GM12878 (cell line): Measurements from ENCODE around the gene OLFML2B. TPM values are rescaled to one million over a fixed set of nuclear protein-coding genes. Genes with fewer than 3 reads are reported as not detected.

Experiments used
- CTCF ChIP-seq, 3 experiments: IDR thresholded peaks in 2 of 3; conservative IDR thresholded peaks in 1 of 3; 2 replicates each; pipeline ENCODE4 v1.5.1; 2011; ENCODE audit warnings: low read depth in 3 of 3, low read length in 3 of 3, mild to moderate bottlenecking in 3 of 3, control low read depth in 2 of 3, moderate library complexity in 2 of 3, inconsistent platforms in 1 of 3, mixed read lengths in 1 of 3; ENCODE audit not compliant: control insufficient read depth in 2 of 3, insufficient read depth in 1 of 3; ENCODE audit errors: extremely low read depth in 1 of 3
- HCFC1 ChIP-seq: fragments of 150-350 bp; IDR thresholded peaks from 2 replicates; pipeline ENCODE4 v1.6.1; 2014; ENCODE audit warnings: low read length
- KDM1A ChIP-seq: fragments of 200-600 bp; sonication (generic); IDR thresholded peaks from 2 replicates; pipeline ENCODE4 v1.6.1; 2016; ENCODE audit warnings: borderline replicate concordance
- NFYA ChIP-seq: IDR thresholded peaks from 2 replicates; pipeline ENCODE4 v1.6.1; 2011; ENCODE audit warnings: low read depth, mild to moderate bottlenecking, low read length, improper control_type of control experiment, borderline replicate concordance
- NR2C1 ChIP-seq: fragments of 450-650 bp; IDR thresholded peaks from 2 replicates; pipeline ENCODE4 v1.6.1; 2017; ENCODE audit warnings: antibody characterized with exemption, mild to moderate bottlenecking, moderate library complexity
- SRF ChIP-seq, 2 experiments: IDR thresholded peaks; 2 replicates each; pipeline ENCODE4 v1.6.1; 2011; ENCODE audit warnings: low read depth in 2 of 2, low read length in 2 of 2, mild to moderate bottlenecking in 1 of 2, moderate library complexity in 1 of 2
- TCF7 ChIP-seq: IDR thresholded peaks from 2 replicates; pipeline ENCODE4 v1.6.1; 2014; ENCODE audit warnings: antibody characterized with exemption, borderline replicate concordance
- polyA plus RNA-seq, 11 experiments: library from polyadenylated mRNA; depleted of rRNA in 4 of 11; unstranded in 6 of 11; stranded (reverse) in 5 of 11; fragments of >200 nt; fragmentation: Nextera tagmentation in 4 of 11; fragmentation: Illumina TruSeq in 1 of 11; extraction: Ambion mirVana in 4 of 11; extraction: Trizol in 1 of 11; gene quantifications; 1 replicate in 1 of 11; 2 replicates in 10 of 11; pipeline versions ENCODE4 v1.2.1 to v1.2.3, GENCODE V29; 2011 to 2016; ENCODE audit warnings: inconsistent platforms in 2 of 11, missing spikeins in 2 of 11, low read depth in 1 of 11
- total RNA-seq, 4 experiments: library from RNA; depleted of rRNA in 3 of 4; stranded (reverse); fragments of >200 nt in 3 of 4; fragmentation: Illumina TruSeq in 1 of 4; extraction: Trizol in 1 of 4; gene quantifications; 2 replicates each; pipeline versions ENCODE4 v1.2.1 to v1.2.3, GENCODE V29; 2013 to 2021
- TF ChIP-seq, protein P1 (sequence below): fragments of 450-650 bp; IDR thresholded peaks from 2 replicates; pipeline ENCODE4 v1.6.1; 2017; ENCODE audit warnings: antibody characterized with exemption, mild to moderate bottlenecking, moderate library complexity
- TF ChIP-seq, protein P2 (sequence below): fragments of 450-650 bp; formaldehyde crosslinking; IDR thresholded peaks from 2 replicates; pipeline ENCODE4 v1.4.0; 2020; ENCODE audit warnings: mild to moderate bottlenecking, moderate library complexity
- TF ChIP-seq, protein P3 (sequence below): fragments of 450-650 bp; IDR thresholded peaks from 2 replicates; pipeline ENCODE4 v1.6.1; 2014; ENCODE audit warnings: mild to moderate bottlenecking
- TF ChIP-seq, protein P4 (sequence below): fragments of 450-650 bp; IDR thresholded peaks from 2 replicates; pipeline ENCODE4 v1.6.1; 2017; ENCODE audit warnings: mild to moderate bottlenecking, moderate library complexity

Gene OLFML2B
- total and polyA plus RNA-seq, 10 of the 15 experiments (the other 5 are each of a cell fraction or from before 2014, with no cell fraction given): not detected

DNA sequence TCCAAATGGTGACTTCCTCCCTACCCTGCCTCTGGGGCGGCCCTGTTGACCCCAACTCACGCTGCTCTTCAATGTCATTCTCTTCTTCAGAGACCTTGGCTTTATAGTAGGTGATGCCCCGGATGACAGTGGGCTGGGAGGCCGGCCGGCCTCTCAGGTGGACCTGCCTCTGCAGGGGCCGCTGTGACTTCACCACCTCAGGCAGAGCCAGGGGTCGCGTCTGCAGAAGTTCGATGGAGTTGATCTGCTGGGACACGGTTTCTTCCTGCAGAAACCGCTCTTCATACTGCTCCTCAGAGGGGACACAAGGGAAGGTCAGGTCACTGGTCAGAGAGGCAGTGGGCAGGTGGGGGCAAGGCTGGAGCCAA, 23.6 kb downstream of the OLFML2B start (continued):
- TF ChIP-seq CTCF (IDR thresholded peaks at IDR 0.05 in 2 of 3, conservative IDR thresholded peaks at IDR 0.05 in 1 of 3; ENCODE audit: control insufficient read depth in 2 of 3, extremely low read depth in 1 of 3, insufficient read depth in 1 of 3, low read depth in 3 of 3, low read length in 3 of 3) (no peak), HCFC1 (no peak), KDM1A (no peak), NFYA (no peak), SRF (IDR thresholded peaks at IDR 0.05; ENCODE audit: low read depth in 2 of 2, low read length in 2 of 2) (no peak), NR2C1 (no peak), TCF7 (no peak)
- TF ChIP-seq, protein P1, sequence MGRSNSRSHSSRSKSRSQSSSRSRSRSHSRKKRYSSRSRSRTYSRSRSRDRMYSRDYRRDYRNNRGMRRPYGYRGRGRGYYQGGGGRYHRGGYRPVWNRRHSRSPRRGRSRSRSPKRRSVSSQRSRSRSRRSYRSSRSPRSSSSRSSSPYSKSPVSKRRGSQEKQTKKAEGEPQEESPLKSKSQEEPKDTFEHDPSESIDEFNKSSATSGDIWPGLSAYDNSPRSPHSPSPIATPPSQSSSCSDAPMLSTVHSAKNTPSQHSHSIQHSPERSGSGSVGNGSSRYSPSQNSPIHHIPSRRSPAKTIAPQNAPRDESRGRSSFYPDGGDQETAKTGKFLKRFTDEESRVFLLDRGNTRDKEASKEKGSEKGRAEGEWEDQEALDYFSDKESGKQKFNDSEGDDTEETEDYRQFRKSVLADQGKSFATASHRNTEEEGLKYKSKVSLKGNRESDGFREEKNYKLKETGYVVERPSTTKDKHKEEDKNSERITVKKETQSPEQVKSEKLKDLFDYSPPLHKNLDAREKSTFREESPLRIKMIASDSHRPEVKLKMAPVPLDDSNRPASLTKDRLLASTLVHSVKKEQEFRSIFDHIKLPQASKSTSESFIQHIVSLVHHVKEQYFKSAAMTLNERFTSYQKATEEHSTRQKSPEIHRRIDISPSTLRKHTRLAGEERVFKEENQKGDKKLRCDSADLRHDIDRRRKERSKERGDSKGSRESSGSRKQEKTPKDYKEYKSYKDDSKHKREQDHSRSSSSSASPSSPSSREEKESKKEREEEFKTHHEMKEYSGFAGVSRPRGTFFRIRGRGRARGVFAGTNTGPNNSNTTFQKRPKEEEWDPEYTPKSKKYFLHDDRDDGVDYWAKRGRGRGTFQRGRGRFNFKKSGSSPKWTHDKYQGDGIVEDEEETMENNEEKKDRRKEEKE: no peak
- TF ChIP-seq, protein P2, sequence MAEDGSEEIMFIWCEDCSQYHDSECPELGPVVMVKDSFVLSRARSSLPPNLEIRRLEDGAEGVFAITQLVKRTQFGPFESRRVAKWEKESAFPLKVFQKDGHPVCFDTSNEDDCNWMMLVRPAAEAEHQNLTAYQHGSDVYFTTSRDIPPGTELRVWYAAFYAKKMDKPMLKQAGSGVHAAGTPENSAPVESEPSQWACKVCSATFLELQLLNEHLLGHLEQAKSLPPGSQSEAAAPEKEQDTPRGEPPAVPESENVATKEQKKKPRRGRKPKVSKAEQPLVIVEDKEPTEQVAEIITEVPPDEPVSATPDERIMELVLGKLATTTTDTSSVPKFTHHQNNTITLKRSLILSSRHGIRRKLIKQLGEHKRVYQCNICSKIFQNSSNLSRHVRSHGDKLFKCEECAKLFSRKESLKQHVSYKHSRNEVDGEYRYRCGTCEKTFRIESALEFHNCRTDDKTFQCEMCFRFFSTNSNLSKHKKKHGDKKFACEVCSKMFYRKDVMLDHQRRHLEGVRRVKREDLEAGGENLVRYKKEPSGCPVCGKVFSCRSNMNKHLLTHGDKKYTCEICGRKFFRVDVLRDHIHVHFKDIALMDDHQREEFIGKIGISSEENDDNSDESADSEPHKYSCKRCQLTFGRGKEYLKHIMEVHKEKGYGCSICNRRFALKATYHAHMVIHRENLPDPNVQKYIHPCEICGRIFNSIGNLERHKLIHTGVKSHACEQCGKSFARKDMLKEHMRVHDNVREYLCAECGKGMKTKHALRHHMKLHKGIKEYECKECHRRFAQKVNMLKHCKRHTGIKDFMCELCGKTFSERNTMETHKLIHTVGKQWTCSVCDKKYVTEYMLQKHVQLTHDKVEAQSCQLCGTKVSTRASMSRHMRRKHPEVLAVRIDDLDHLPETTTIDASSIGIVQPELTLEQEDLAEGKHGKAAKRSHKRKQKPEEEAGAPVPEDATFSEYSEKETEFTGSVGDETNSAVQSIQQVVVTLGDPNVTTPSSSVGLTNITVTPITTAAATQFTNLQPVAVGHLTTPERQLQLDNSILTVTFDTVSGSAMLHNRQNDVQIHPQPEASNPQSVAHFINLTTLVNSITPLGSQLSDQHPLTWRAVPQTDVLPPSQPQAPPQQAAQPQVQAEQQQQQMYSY (CRISPR knock-in tag): no peak
- TF ChIP-seq, protein P3, sequence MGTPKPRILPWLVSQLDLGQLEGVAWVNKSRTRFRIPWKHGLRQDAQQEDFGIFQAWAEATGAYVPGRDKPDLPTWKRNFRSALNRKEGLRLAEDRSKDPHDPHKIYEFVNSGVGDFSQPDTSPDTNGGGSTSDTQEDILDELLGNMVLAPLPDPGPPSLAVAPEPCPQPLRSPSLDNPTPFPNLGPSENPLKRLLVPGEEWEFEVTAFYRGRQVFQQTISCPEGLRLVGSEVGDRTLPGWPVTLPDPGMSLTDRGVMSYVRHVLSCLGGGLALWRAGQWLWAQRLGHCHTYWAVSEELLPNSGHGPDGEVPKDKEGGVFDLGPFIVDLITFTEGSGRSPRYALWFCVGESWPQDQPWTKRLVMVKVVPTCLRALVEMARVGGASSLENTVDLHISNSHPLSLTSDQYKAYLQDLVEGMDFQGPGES: no peak
- TF ChIP-seq, protein P4, sequence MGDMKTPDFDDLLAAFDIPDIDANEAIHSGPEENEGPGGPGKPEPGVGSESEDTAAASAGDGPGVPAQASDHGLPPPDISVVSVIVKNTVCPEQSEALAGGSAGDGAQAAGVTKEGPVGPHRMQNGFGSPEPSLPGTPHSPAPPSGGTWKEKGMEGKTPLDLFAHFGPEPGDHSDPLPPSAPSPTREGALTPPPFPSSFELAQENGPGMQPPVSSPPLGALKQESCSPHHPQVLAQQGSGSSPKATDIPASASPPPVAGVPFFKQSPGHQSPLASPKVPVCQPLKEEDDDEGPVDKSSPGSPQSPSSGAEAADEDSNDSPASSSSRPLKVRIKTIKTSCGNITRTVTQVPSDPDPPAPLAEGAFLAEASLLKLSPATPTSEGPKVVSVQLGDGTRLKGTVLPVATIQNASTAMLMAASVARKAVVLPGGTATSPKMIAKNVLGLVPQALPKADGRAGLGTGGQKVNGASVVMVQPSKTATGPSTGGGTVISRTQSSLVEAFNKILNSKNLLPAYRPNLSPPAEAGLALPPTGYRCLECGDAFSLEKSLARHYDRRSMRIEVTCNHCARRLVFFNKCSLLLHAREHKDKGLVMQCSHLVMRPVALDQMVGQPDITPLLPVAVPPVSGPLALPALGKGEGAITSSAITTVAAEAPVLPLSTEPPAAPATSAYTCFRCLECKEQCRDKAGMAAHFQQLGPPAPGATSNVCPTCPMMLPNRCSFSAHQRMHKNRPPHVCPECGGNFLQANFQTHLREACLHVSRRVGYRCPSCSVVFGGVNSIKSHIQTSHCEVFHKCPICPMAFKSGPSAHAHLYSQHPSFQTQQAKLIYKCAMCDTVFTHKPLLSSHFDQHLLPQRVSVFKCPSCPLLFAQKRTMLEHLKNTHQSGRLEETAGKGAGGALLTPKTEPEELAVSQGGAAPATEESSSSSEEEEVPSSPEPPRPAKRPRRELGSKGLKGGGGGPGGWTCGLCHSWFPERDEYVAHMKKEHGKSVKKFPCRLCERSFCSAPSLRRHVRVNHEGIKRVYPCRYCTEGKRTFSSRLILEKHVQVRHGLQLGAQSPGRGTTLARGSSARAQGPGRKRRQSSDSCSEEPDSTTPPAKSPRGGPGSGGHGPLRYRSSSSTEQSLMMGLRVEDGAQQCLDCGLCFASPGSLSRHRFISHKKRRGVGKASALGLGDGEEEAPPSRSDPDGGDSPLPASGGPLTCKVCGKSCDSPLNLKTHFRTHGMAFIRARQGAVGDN: no peak
